Keratinocyte (primary cell): ENCODE results near the gene PEX10. TPM values are rescaled to one million over a fixed set of nuclear protein-coding genes. Genes with fewer than 3 reads are reported as not detected.

Source experiments
- DNase-seq: peaks from one replicate; pipeline ENCODE4 v3.0.0-alpha.2; 2011; ENCODE audit warnings: low read depth, missing footprints, low spot score
- FAIRE-seq: peaks from 2 replicates; lab custom pipeline; 2011; peaks lifted over from hg19 to GRCh38; lab: Jason Lieb, UNC
- H2AFZ ChIP-seq: 2 replicates; pipeline ENCODE4 v1.6.0; 2012; ENCODE audit warnings: low read length, control low read depth, inconsistent platforms; ENCODE audit not compliant: control insufficient read depth
- H3K27ac ChIP-seq: 2 replicates; pipeline ENCODE4 v1.5.1; 2011; ENCODE audit warnings: low read length; ENCODE audit not compliant: control insufficient read depth, insufficient read depth
- H3K27me3 ChIP-seq: 3 replicates; pipeline ENCODE4 v1.6.0; 2011; ENCODE audit warnings: low read length; ENCODE audit not compliant: control insufficient read depth, insufficient read depth; ENCODE audit errors: extremely low read depth
- H3K36me3 ChIP-seq, 2 experiments: 2 replicates in 1 of 2; 3 replicates in 1 of 2; pipeline ENCODE4 v1.5.1; 2011; ENCODE audit warnings: low read length in 2 of 2, mild to moderate bottlenecking in 1 of 2; ENCODE audit not compliant: control insufficient read depth in 2 of 2, insufficient read depth in 2 of 2; ENCODE audit errors: extremely low read depth in 1 of 2
- H3K4me1 ChIP-seq: 3 replicates; pipeline ENCODE4 v1.5.1; 2011; ENCODE audit warnings: low read length; ENCODE audit not compliant: control insufficient read depth, insufficient read depth; ENCODE audit errors: extremely low read depth
- H3K4me2 ChIP-seq: 3 replicates; pipeline ENCODE4 v1.6.0; 2011; ENCODE audit warnings: low read depth, low read length; ENCODE audit not compliant: control insufficient read depth, insufficient read depth; ENCODE audit errors: extremely low read depth
- H3K4me3 ChIP-seq, 3 experiments: fragments of 200-600 bp in 1 of 3; sonication (generic) in 1 of 3; 2 replicates in 2 of 3; 3 replicates in 1 of 3; pipeline ENCODE4 v1.5.1; 2011 to 2016; ENCODE audit warnings: low read length in 3 of 3, mild to moderate bottlenecking in 3 of 3, control low read depth in 2 of 3, inconsistent platforms in 1 of 3, low read depth in 1 of 3, mixed read lengths in 1 of 3, mixed run types in 1 of 3, moderate library complexity in 1 of 3; ENCODE audit not compliant: control insufficient read depth in 2 of 3, insufficient read depth in 2 of 3; ENCODE audit errors: extremely low read depth in 1 of 3
- H3K79me2 ChIP-seq: 2 replicates; pipeline ENCODE4 v1.6.0; 2012; ENCODE audit warnings: low read length; ENCODE audit not compliant: control insufficient read depth, insufficient read depth
- H3K9ac ChIP-seq: 3 replicates; pipeline ENCODE4 v1.6.0; 2011; ENCODE audit warnings: low read length; ENCODE audit not compliant: control insufficient read depth, insufficient read depth; ENCODE audit errors: extremely low read depth
- H3K9me1 ChIP-seq: 3 replicates; pipeline ENCODE4 v1.6.0; 2011; ENCODE audit warnings: low read length; ENCODE audit not compliant: control insufficient read depth, insufficient read depth; ENCODE audit errors: extremely low read depth
- H3K9me3 ChIP-seq: 2 replicates; pipeline ENCODE4 v1.5.1; 2012; ENCODE audit warnings: low read depth, low read length; ENCODE audit not compliant: control insufficient read depth
- H4K20me1 ChIP-seq: 3 replicates; pipeline ENCODE4 v1.6.0; 2011; ENCODE audit warnings: low read length; ENCODE audit not compliant: control insufficient read depth, insufficient read depth; ENCODE audit errors: extremely low read depth
- CTCF ChIP-seq, 3 experiments: IDR thresholded peaks in 1 of 3; conservative IDR thresholded peaks in 1 of 3; optimal IDR thresholded peaks in 1 of 3; 2 replicates in 2 of 3; 3 replicates in 1 of 3; pipeline versions ENCODE3 to v1.5.1; 2011; ENCODE audit warnings: low read length in 3 of 3, mild to moderate bottlenecking in 3 of 3, moderate library complexity in 2 of 3, control low read depth in 1 of 3, inconsistent platforms in 1 of 3; ENCODE audit not compliant: insufficient read depth in 2 of 3; ENCODE audit errors: extremely low read depth in 1 of 3
- EZH2 ChIP-seq: IDR thresholded peaks from one replicate; pipeline ENCODE4 v1.6.1; 2012; ENCODE audit warnings: inconsistent platforms, mild to moderate bottlenecking, low read length, moderate library complexity
- dilution Hi-C: fragments of 300-500 bp; cut with MboI; formaldehyde crosslinking; loops from one replicate; pipeline ENCODE4 v1.7.0; 2020; ENCODE audit warnings: low sequenced_read_pairs; ENCODE audit not compliant: extremely low pct_ligation_motif_present
- polyA plus RNA-seq, 5 experiments: library from polyadenylated mRNA; depleted of rRNA in 3 of 5; stranded (reverse) in 3 of 5; stranded (forward) in 1 of 5; unstranded in 1 of 5; fragments of >200 nt; gene quantifications; 1 replicate in 1 of 5; 2 replicates in 3 of 5; 3 replicates in 1 of 5; pipeline versions ENCODE4 v1.2.1 to v1.2.3, GENCODE V29; 2011 to 2012; ENCODE audit warnings: missing spikeins in 2 of 5, low read depth in 1 of 5, low replicate concordance in 1 of 5

The PEX10 gene
- polyA plus RNA-seq, 1 donor (not counting 4 experiments of a cell fraction or from before 2014, with no cell fraction given), result 13.8 TPM

GRCh38 chr1:2448098-2448445 lies 35.7 kb upstream of the PEX10 start:
- no peak for FAIRE-seq
- dilution Hi-C loops, result no loop called here
- H3K4me2 ChIP-seq, result no peak overlapping the region

GRCh38 chr1:2447276-2448097 lies 35.1 kb upstream of the PEX10 start:
- FAIRE-seq, result no peak
- H3K79me2 ChIP-seq, result peaks cover 81% of the 10 kb centered on the region
- TF ChIP-seq CTCF (optimal IDR thresholded peaks at IDR 0.05 in 1 of 3, IDR thresholded peaks at IDR 0.05 in 1 of 3, conservative IDR thresholded peaks at IDR 0.05 in 1 of 3; ENCODE audit: extremely low read depth in 1 of 3, insufficient read depth in 2 of 3, low read length in 3 of 3) (no peak), EZH2 (no peak)
- H2AFZ ChIP-seq, result no peak overlapping the region
- DNase-seq, result no peak
- H3K9me3 ChIP-seq, result no peaks in the 10 kb centered on the region
- H3K4me3 ChIP-seq, result no peak overlapping the region
- peaks cover 1% of the 10 kb centered on the region for H3K9me1 ChIP-seq
- H3K4me2 ChIP-seq, result no peak overlapping the region
- H4K20me1 ChIP-seq, result peaks cover 28% of the 10 kb centered on the region
- dilution Hi-C loops, result no loop called here
- H3K27ac ChIP-seq, result no peak overlapping the region
- H3K9ac ChIP-seq, result no peak overlapping the region
- peaks cover 32% of the 10 kb centered on the region for H3K4me1 ChIP-seq
- peaks cover 0 to 16% of the 10 kb centered on the region in 2 experiments for H3K36me3 ChIP-seq
- no peaks in the 10 kb centered on the region for H3K27me3 ChIP-seq

More at GRCh38 chr1:2448098-2448445, 35.7 kb upstream of the PEX10 start:
- Histone ChIP-seq H3K9me3 (no peaks in the 10 kb centered on the region), H3K27me3 (no peaks in the 10 kb centered on the region), H3K4me3 (no peak overlapping the region), H3K79me2 (peaks cover 81% of the 10 kb centered on the region), H3K9ac (no peak overlapping the region), H2AFZ (no peak overlapping the region), H3K9me1 (peaks cover 3% of the 10 kb centered on the region), H4K20me1 (peaks cover 24% of the 10 kb centered on the region), H3K36me3 (peaks cover 0 to 13% of the 10 kb centered on the region in 2 experiments), H3K4me1 (peaks cover 32% of the 10 kb centered on the region), H3K27ac (no peak overlapping the region)
- DNase-seq, result no peak
- TF ChIP-seq EZH2 (no peak), CTCF (optimal IDR thresholded peaks at IDR 0.05 in 1 of 3, IDR thresholded peaks at IDR 0.05 in 1 of 3, conservative IDR thresholded peaks at IDR 0.05 in 1 of 3; ENCODE audit: extremely low read depth in 1 of 3, insufficient read depth in 2 of 3, low read length in 3 of 3) (no peak)
